Immature natural killer cell (primary cell): ENCODE measurements around the gene ISG15. TPM values are rescaled to one million over a fixed set of nuclear protein-coding genes. Genes with fewer than 3 reads are reported as not detected.
"Not testable (repeated sequence)": the region's sequence is repeated elsewhere in the genome, so short reads cannot be mapped to it uniquely, and the experiment has no call there.

Source experiments
- DNase-seq, 3 donors: peaks; one replicate each; pipeline ENCODE4 v3.0.0; 2022; ENCODE audit warnings: mixed read lengths in 1 of 3
- H3K27ac Mint-ChIP-seq, 6 donors: one replicate each; pipeline ENCODE4 v1.8.0; 2020; ENCODE audit warnings: mixed read lengths in 6 of 6, mild to moderate bottlenecking in 5 of 6, inconsistent platforms in 4 of 6, moderate library complexity in 3 of 6
- H3K27me3 Mint-ChIP-seq, 3 donors: one replicate each; pipeline ENCODE4 v1.8.0; 2020 to 2021; ENCODE audit warnings: low read depth in 3 of 3, mild to moderate bottlenecking in 3 of 3, mixed read lengths in 3 of 3, moderate library complexity in 3 of 3, inconsistent platforms in 1 of 3
- H3K36me3 Mint-ChIP-seq, 3 donors: one replicate each; pipeline ENCODE4 v1.8.0; 2020; ENCODE audit warnings: mixed read lengths in 3 of 3, inconsistent platforms in 2 of 3, mild to moderate bottlenecking in 2 of 3
- H3K4me1 Mint-ChIP-seq, 2 donors: one replicate each; pipeline ENCODE4 v1.8.0; 2020; ENCODE audit warnings: inconsistent platforms in 2 of 2, mild to moderate bottlenecking in 2 of 2, mixed read lengths in 2 of 2, moderate library complexity in 1 of 2
- H3K4me3 Mint-ChIP-seq, 5 donors: one replicate each; pipeline ENCODE4 v1.8.0; 2020; ENCODE audit warnings: mild to moderate bottlenecking in 5 of 5, mixed read lengths in 5 of 5, inconsistent platforms in 3 of 5, moderate library complexity in 3 of 5
- H3K9me3 Mint-ChIP-seq, 6 donors: one replicate each; pipeline ENCODE4 v1.8.0; 2020; ENCODE audit warnings: mild to moderate bottlenecking in 6 of 6, mixed read lengths in 6 of 6, inconsistent platforms in 4 of 6, moderate library complexity in 3 of 6
- polyA plus RNA-seq, 3 donors: library from polyadenylated mRNA; unstranded; fragments of 300-500 nt; fragmentation: Illumina TruSeq; gene quantifications; one replicate each; pipeline ENCODE4 v1.2.3, GENCODE V29; 2021

The ISG15 gene
- polyA plus RNA-seq, 3 donors from 2014 or later = 304 to 360 (median 354) TPM

- H3K4me3 Mint-ChIP-seq = peak overlapping the region in 3 of 5 donors; percentile 33 to 61 (median 55)
- not testable (repeated sequence) for DNase-seq, H3K36me3 Mint-ChIP-seq, H3K9me3 Mint-ChIP-seq
- H3K4me1 Mint-ChIP-seq = peaks cover 30 to 32% of the 10 kb centered on the region in 2 donors
- peaks cover 4 to 13% (median 8%) of the 10 kb centered on the region in 3 donors for H3K27me3 Mint-ChIP-seq
- peak overlapping the region in 4 of 6 donors; percentile 20 to 55 (median 46) for H3K27ac Mint-ChIP-seq
Observed at GRCh38 chr1:1017397-1018320, 4.4 kb downstream of the ISG15 start.

GRCh38 chr1:1018321-1018685, 5.0 kb downstream of the ISG15 start:
- peaks cover 25 to 27% of the 10 kb centered on the region in 2 donors for H3K4me1 Mint-ChIP-seq
- not testable (repeated sequence) for DNase-seq

GRCh38 chr1:1019122-1019999, 6.1 kb downstream of the ISG15 start:
- Mint-ChIP-seq H3K36me3 (peaks cover 0 to 4% (median 0%) of the 10 kb centered on the region in 3 donors), H3K4me3 (peak overlapping the region; percentile 40 to 69 (median 55)), H3K4me1 (peaks cover 15 to 20% of the 10 kb centered on the region in 2 donors), H3K9me3 (no peaks in the 10 kb centered on the region), H3K27me3 (peaks cover 2 to 7% (median 4%) of the 10 kb centered on the region in 3 donors), H3K27ac (peak overlapping the region in 1 of 6 donors; percentile 68)
- peak; percentile 78 to 82 (median 80) for DNase-seq

More at GRCh38 chr1:1018321-1018685, 5.0 kb downstream of the ISG15 start:
- H3K36me3 Mint-ChIP-seq, H3K4me3 Mint-ChIP-seq, H3K27ac Mint-ChIP-seq, H3K9me3 Mint-ChIP-seq: not testable (repeated sequence)
- peaks cover 4 to 10% (median 6%) of the 10 kb centered on the region in 3 donors for H3K27me3 Mint-ChIP-seq

- DNase-seq = peak in 1 of 3 donors; percentile 34
- Mint-ChIP-seq H3K4me3 (peak within 1 kb of the TSS; percentile 40 to 69 (median 55)), H3K27me3 (peaks cover 2 to 7% (median 4%) of the 10 kb centered on the region in 3 donors), H3K36me3 (peaks cover 0 to 4% (median 0%) of the 10 kb centered on the region in 3 donors), H3K27ac (peak within 1 kb of the TSS in 1 of 6 donors; percentile 68), H3K4me1 (peaks cover 11 to 18% of the 10 kb centered on the region in 2 donors), H3K9me3 (no peaks in the 10 kb centered on the region)
Observed at GRCh38 chr1:1020000-1020404, 6.7 kb downstream of the ISG15 start, which contains the start of gene AGRN. AGRN (plus strand) TSS chr1:1020120; CDS start chr1:1020173, 53 bp downstream.

- H3K9me3 Mint-ChIP-seq = no peaks in the 10 kb centered on the region
- H3K27ac Mint-ChIP-seq = no peak overlapping the region
- peaks cover 2 to 7% (median 4%) of the 10 kb centered on the region in 3 donors for H3K27me3 Mint-ChIP-seq
- peaks cover 11 to 18% of the 10 kb centered on the region in 2 donors for H3K4me1 Mint-ChIP-seq
- H3K4me3 Mint-ChIP-seq = no peak overlapping the region
- peaks cover 0 to 4% (median 0%) of the 10 kb centered on the region in 3 donors for H3K36me3 Mint-ChIP-seq
- DNase-seq = no peak
Observed at GRCh38 chr1:1020415-1021009, 7.2 kb downstream of the ISG15 start.

GRCh38 chr1:1021010-1021919, 8.0 kb downstream of the ISG15 start:
- Mint-ChIP-seq H3K4me1 (peaks cover 11 to 18% of the 10 kb centered on the region in 2 donors), H3K27me3 (peaks cover 0 to 7% (median 4%) of the 10 kb centered on the region in 3 donors), H3K9me3 (no peaks in the 10 kb centered on the region), H3K27ac (no peak overlapping the region), H3K36me3 (peaks cover 0 to 4% (median 0%) of the 10 kb centered on the region in 3 donors), H3K4me3 (peak overlapping the region in 3 of 5 donors; percentile 32 to 64 (median 42))
- DNase-seq = no peak

- Mint-ChIP-seq H3K9me3 (no peaks in the 10 kb centered on the region), H3K27ac (no peak overlapping the region), H3K36me3 (peaks cover 0 to 4% (median 0%) of the 10 kb centered on the region in 3 donors), H3K4me1 (peaks cover 11 to 18% of the 10 kb centered on the region in 2 donors), H3K4me3 (peak overlapping the region; percentile 18 to 44 (median 21)), H3K27me3 (peaks cover 0 to 7% (median 4%) of the 10 kb centered on the region in 3 donors)
- DNase-seq = no peak
Observed at GRCh38 chr1:1021920-1022259, 8.6 kb downstream of the ISG15 start.

- no peak overlapping the region for H3K27ac Mint-ChIP-seq
- peaks cover 0 to 7% (median 4%) of the 10 kb centered on the region in 3 donors for H3K27me3 Mint-ChIP-seq
- no peaks in the 10 kb centered on the region for H3K36me3 Mint-ChIP-seq
- H3K4me3 Mint-ChIP-seq = peak overlapping the region; percentile 18 to 71 (median 41)
- DNase-seq = no peak
- no peaks in the 10 kb centered on the region for H3K9me3 Mint-ChIP-seq
- peaks cover 6 to 15% of the 10 kb centered on the region in 2 donors for H3K4me1 Mint-ChIP-seq
Observed at GRCh38 chr1:1022302-1023009, 9.2 kb downstream of the ISG15 start.

GRCh38 chr1:1023700-1024099, 10.4 kb downstream of the ISG15 start:
- Mint-ChIP-seq H3K27ac (no peak overlapping the region), H3K4me3 (no peak overlapping the region), H3K36me3 (no peaks in the 10 kb centered on the region), H3K9me3 (no peaks in the 10 kb centered on the region), H3K27me3 (peaks cover 0 to 7% (median 4%) of the 10 kb centered on the region in 3 donors), H3K4me1 (peaks cover 5 to 13% of the 10 kb centered on the region in 2 donors)
- no peak for DNase-seq

- H3K4me1 Mint-ChIP-seq = peaks cover 5 to 10% of the 10 kb centered on the region in 2 donors
- peaks cover 0 to 7% (median 4%) of the 10 kb centered on the region in 3 donors for H3K27me3 Mint-ChIP-seq
- no peaks in the 10 kb centered on the region for H3K9me3 Mint-ChIP-seq
- no peak overlapping the region for H3K4me3 Mint-ChIP-seq
- no peaks in the 10 kb centered on the region for H3K36me3 Mint-ChIP-seq
- no peak for DNase-seq
- H3K27ac Mint-ChIP-seq = no peak overlapping the region
Observed at GRCh38 chr1:1024149-1024770, 11.0 kb downstream of the ISG15 start.

- Mint-ChIP-seq H3K9me3 (no peaks in the 10 kb centered on the region), H3K4me1 (peaks cover 5 to 10% of the 10 kb centered on the region in 2 donors), H3K36me3 (no peaks in the 10 kb centered on the region), H3K27ac (no peak overlapping the region), H3K4me3 (no peak overlapping the region), H3K27me3 (peaks cover 0 to 7% (median 4%) of the 10 kb centered on the region in 3 donors)
- no peak for DNase-seq
Observed at GRCh38 chr1:1024771-1025699, 11.7 kb downstream of the ISG15 start.
